Large intestine (tissue), 3 donors: Measurements from ENCODE around the gene CELF4. TPM values are rescaled to one million over a fixed set of nuclear protein-coding genes. Genes with fewer than 3 reads are reported as not detected.

Source experiments
- DNase-seq, 2 donors: peaks; one replicate each; pipeline versions ENCODE4 v3.0.0 to v3.0.0-alpha.2; 2013
- H3K27ac ChIP-seq: one replicate; pipeline ENCODE4 v1.5.1; 2013; ENCODE audit warnings: low read length
- H3K27me3 ChIP-seq: 2 replicates; pipeline ENCODE4 v1.6.1; 2013; ENCODE audit warnings: low read length; ENCODE audit not compliant: control insufficient read depth, insufficient read depth
- H3K36me3 ChIP-seq: 2 replicates; pipeline ENCODE4 v1.6.1; 2013; ENCODE audit warnings: low read length; ENCODE audit not compliant: control insufficient read depth, insufficient read depth
- H3K4me1 ChIP-seq: one replicate; pipeline ENCODE4 v1.6.1; 2013; ENCODE audit warnings: low read length; ENCODE audit not compliant: control insufficient read depth, insufficient read depth
- H3K4me3 ChIP-seq: one replicate; pipeline ENCODE4 v1.5.1; 2013; ENCODE audit warnings: low read length
- H3K9me3 ChIP-seq: one replicate; pipeline ENCODE4 v1.6.1; 2013; ENCODE audit warnings: mild to moderate bottlenecking, low read depth, low read length, moderate library complexity; ENCODE audit not compliant: control insufficient read depth
- WGBS: methylation state at CpG from one replicate; pipeline ENCODE4 v1.1.5; 2013; ENCODE audit warnings: low lambda C conversion rate; ENCODE audit not compliant: insufficient coverage; 5-methylcytosine and 5-hydroxymethylcytosine counted together
- polyA plus RNA-seq: library from polyadenylated mRNA; unstranded; fragments of 120-200 nt; gene quantifications from one replicate; pipeline ENCODE4 v1.2.1, GENCODE V29; 2013

CELF4 gene
- polyA plus RNA-seq, 1 donor: 16.2 TPM

DNA sequence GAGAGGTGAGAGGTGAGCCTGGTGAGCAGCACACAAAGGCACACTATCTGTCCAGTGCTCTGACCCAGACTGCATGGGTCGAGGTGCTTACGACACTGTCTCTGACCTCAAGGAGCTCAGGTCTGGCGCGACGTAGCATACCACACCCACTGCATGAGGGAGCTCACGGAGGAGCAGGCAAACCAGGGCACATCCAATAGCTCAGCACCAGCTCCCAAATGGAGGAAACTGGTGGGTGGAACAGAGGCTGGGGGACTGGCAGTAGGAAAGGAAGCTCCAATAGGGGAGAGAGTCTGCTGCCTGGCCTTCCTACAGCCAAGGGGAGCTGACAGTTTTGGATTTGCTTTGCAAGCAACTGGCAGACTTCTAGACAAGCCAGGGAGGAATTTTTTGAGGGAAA lies 36.3 kb downstream of the CELF4 start:
- Histone ChIP-seq H3K4me1 (no peaks in the 10 kb centered on the region), H3K27me3 (peaks cover 47% of the 10 kb centered on the region), H3K4me3 (no peak overlapping the region), H3K27ac (no peak overlapping the region), H3K36me3 (no peaks in the 10 kb centered on the region), H3K9me3 (peaks cover 3% of the 10 kb centered on the region)
- no peak for DNase-seq
- no CpG with 5 or more reads among the region's 6 CpGs for WGBS

DNA sequence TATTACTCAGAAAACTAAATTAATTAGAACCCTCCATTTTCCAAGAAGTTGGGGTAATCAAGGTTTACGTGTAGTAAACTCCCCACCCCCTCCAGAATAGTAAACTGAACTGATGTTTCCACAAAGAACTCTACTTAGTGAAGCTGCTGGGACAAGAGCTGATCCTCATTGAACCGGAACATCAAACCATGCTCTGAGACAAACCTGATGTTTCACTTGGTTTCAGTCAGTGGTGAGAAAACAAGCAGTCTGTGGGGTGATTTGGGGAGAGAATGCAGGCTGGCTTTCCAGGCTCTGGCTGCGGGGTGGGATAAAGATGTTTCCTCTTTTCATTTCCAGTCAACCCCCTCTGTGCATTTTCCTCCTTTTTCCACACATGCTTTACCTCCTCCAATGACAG lies 38.2 kb downstream of the CELF4 start:
- WGBS: no CpG with 5 or more reads among the region's 3 CpGs
- peaks cover 62% of the 10 kb centered on the region for H3K27me3 ChIP-seq

GRCh38 chr18:37525262-37525585 lies 40.4 kb downstream of the CELF4 start:
- Histone ChIP-seq H3K27me3 (peaks cover 62% of the 10 kb centered on the region), H3K4me3 (no peak overlapping the region), H3K9me3 (peaks cover 3% of the 10 kb centered on the region), H3K36me3 (no peaks in the 10 kb centered on the region), H3K4me1 (no peaks in the 10 kb centered on the region), H3K27ac (no peak overlapping the region)
- no peak for DNase-seq
- WGBS: no CpG with 5 or more reads among the region's 8 CpGs

More for the DNA sequence above, 38.2 kb downstream of the CELF4 start:
- Histone ChIP-seq H3K4me1 (no peaks in the 10 kb centered on the region), H3K4me3 (no peak overlapping the region), H3K27ac (no peak overlapping the region), H3K36me3 (no peaks in the 10 kb centered on the region), H3K9me3 (peaks cover 3% of the 10 kb centered on the region)
- DNase-seq: no peak

GRCh38 chr18:37524498-37525261 lies 40.9 kb downstream of the CELF4 start:
- H3K27ac ChIP-seq: no peak overlapping the region
- 17% methylated on average over 1 of the region's 63 CpGs for WGBS
- DNase-seq: no peak

GRCh38 chr18:37524139-37524497 lies 41.5 kb downstream of the CELF4 start:
- no CpG with 5 or more reads among the region's 10 CpGs for WGBS
- no peak overlapping the region for H3K27ac ChIP-seq
- no peaks in the 10 kb centered on the region for H3K4me1 ChIP-seq
- no peak overlapping the region for H3K4me3 ChIP-seq
- peaks cover 3% of the 10 kb centered on the region for H3K9me3 ChIP-seq
- peaks cover 52% of the 10 kb centered on the region for H3K27me3 ChIP-seq
- H3K36me3 ChIP-seq: no peaks in the 10 kb centered on the region
- DNase-seq: no peak

More at GRCh38 chr18:37524498-37525261, 40.9 kb downstream of the CELF4 start:
- Histone ChIP-seq H3K9me3 (peaks cover 3% of the 10 kb centered on the region), H3K36me3 (no peaks in the 10 kb centered on the region), H3K27me3 (peaks cover 56% of the 10 kb centered on the region), H3K4me1 (no peaks in the 10 kb centered on the region), H3K4me3 (no peak overlapping the region)

DNA sequence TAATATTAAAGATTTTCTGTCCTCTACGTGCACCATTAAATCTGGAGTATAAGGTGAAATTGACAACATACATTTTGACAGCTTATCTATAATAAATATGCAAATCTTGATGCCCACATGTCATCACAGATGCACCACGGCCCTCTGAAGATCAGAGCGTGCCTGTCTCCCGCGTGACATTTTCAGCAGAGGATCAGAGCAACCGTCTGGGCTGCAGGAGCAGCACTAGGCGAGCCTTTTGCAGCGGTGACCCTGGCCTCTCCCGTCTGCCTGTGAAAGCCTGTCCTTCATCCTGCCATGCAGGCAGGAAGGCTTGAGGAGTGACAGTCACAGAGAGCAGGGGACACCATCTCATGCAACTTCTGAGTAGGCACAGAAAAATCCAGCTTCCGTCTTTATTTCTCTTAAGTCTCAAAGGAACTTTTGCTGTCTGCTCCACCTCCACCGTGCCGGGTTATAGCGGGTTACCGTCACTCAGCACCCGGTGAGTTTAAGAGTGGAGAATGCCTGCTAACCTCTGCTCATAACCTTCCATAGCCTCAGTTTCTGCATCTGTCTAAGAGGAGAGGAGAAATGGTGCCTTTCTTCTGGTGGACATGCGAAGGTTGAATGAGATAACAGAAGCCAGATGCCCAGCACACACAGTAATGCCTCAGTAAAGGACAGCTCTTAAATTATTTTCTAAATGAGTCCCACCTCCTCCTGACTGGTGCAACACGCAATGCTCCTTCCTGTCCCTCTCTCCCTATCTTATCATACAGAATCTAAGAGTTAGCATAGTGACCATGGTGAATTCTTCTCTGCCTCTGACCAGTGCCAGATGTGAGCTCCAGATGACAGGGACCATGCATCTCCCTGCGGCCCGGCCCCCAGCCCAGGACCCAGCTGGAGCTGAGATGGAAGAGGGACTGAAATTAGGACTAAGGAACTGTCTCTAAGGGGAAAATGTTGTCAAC lies 43.8 kb downstream of the CELF4 start:
- Histone ChIP-seq H3K9me3 (peaks cover 3% of the 10 kb centered on the region), H3K27me3 (peaks cover 47% of the 10 kb centered on the region)
- WGBS: no CpG with 5 or more reads among the region's 19 CpGs

GRCh38 chr18:37520508-37520907 lies 45.1 kb downstream of the CELF4 start:
- Histone ChIP-seq H3K9me3 (peaks cover 3% of the 10 kb centered on the region), H3K4me1 (no peaks in the 10 kb centered on the region), H3K27ac (no peak overlapping the region), H3K27me3 (peaks cover 34% of the 10 kb centered on the region), H3K36me3 (no peaks in the 10 kb centered on the region), H3K4me3 (no peak overlapping the region)
- DNase-seq: no peak
- no CpG with 5 or more reads among the region's 3 CpGs for WGBS

More for the DNA sequence above, 43.8 kb downstream of the CELF4 start:
- H3K4me3 ChIP-seq: no peak overlapping the region
- no peaks in the 10 kb centered on the region for H3K4me1 ChIP-seq
- DNase-seq: no peak
- no peak overlapping the region for H3K27ac ChIP-seq
- H3K36me3 ChIP-seq: no peaks in the 10 kb centered on the region

GRCh38 chr18:37519510-37520135 lies 46.0 kb downstream of the CELF4 start:
- Histone ChIP-seq H3K9me3 (peaks cover 3% of the 10 kb centered on the region), H3K27ac (no peak overlapping the region), H3K27me3 (peaks cover 26% of the 10 kb centered on the region), H3K4me3 (no peak overlapping the region), H3K4me1 (no peaks in the 10 kb centered on the region), H3K36me3 (no peaks in the 10 kb centered on the region)
- WGBS: no CpG with 5 or more reads among the region's 9 CpGs
- no peak for DNase-seq

GRCh38 chr18:37516361-37516853 lies 49.2 kb downstream of the CELF4 start:
- H3K27ac ChIP-seq: no peak overlapping the region
- no CpG with 5 or more reads among the region's 5 CpGs for WGBS
- no peak for DNase-seq

GRCh38 chr18:37514953-37515352 lies 50.6 kb downstream of the CELF4 start:
- Histone ChIP-seq H3K4me1 (no peaks in the 10 kb centered on the region), H3K36me3 (no peaks in the 10 kb centered on the region), H3K27me3 (peaks cover 3% of the 10 kb centered on the region), H3K27ac (no peak overlapping the region), H3K4me3 (no peak overlapping the region), H3K9me3 (no peaks in the 10 kb centered on the region)
- no CpG with 5 or more reads among the region's 3 CpGs for WGBS
- no peak for DNase-seq

More at GRCh38 chr18:37516361-37516853, 49.2 kb downstream of the CELF4 start:
- Histone ChIP-seq H3K9me3 (no peaks in the 10 kb centered on the region), H3K36me3 (no peaks in the 10 kb centered on the region), H3K27me3 (peaks cover 3% of the 10 kb centered on the region), H3K4me3 (no peak overlapping the region), H3K4me1 (no peaks in the 10 kb centered on the region)
